ENCODE results near the gene RNF183. TPM values are rescaled to one million over a fixed set of nuclear protein-coding genes. Genes with fewer than 3 reads are reported as not detected.

RNF183 gene
- total RNA-seq, 1 donor, result not detected

DNA sequence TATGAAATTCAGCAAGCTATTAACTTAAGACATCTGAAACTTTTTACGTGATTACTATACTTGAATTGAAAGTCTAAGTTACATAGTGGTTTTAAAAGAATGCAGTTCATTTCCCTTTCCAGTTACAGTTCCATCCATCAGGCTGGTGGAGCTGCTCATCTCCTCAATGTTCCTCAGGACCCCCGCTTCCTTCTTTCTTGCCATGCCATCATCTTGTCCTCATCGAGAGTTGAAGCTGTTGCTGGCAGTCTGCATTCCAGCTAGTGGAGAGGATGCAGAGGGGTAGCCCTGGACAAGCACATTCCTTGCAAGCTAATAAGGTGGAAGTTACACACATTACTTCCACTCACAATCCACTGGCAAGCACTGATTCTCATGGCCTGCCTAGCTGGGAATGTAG is 8.8 kb upstream of the RNF183 start:
- TF ChIP-seq, protein P1, sequence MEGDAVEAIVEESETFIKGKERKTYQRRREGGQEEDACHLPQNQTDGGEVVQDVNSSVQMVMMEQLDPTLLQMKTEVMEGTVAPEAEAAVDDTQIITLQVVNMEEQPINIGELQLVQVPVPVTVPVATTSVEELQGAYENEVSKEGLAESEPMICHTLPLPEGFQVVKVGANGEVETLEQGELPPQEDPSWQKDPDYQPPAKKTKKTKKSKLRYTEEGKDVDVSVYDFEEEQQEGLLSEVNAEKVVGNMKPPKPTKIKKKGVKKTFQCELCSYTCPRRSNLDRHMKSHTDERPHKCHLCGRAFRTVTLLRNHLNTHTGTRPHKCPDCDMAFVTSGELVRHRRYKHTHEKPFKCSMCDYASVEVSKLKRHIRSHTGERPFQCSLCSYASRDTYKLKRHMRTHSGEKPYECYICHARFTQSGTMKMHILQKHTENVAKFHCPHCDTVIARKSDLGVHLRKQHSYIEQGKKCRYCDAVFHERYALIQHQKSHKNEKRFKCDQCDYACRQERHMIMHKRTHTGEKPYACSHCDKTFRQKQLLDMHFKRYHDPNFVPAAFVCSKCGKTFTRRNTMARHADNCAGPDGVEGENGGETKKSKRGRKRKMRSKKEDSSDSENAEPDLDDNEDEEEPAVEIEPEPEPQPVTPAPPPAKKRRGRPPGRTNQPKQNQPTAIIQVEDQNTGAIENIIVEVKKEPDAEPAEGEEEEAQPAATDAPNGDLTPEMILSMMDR (IDR thresholded peaks at IDR 0.05; ENCODE audit: extremely low read depth, low read depth, low read length), result no peak
- DNase-seq (ENCODE audit: insufficient read length, low spot score, missing footprints), result no peak
- H3K27ac ChIP-seq (ENCODE audit: low read depth, low read length), result no peak overlapping the region
- no peaks in the 10 kb centered on the region for H3K27me3 ChIP-seq (ENCODE audit: insufficient read depth, low read length)
- H2AFZ ChIP-seq (ENCODE audit: low read length), result no peak overlapping the region
- H3K36me3 ChIP-seq (ENCODE audit: insufficient read depth, low read length), result no peaks in the 10 kb centered on the region
- no peak overlapping the region for H3K4me3 ChIP-seq (ENCODE audit: insufficient read depth, low read length)
- no peaks in the 10 kb centered on the region for H3K9me3 ChIP-seq (ENCODE audit: low read depth, low read length)
- H3K4me1 ChIP-seq (ENCODE audit: insufficient read depth, low read length), result no peaks in the 10 kb centered on the region
- no peaks in the 10 kb centered on the region for H4K20me1 ChIP-seq (ENCODE audit: insufficient read depth, low read length)
- H3K79me2 ChIP-seq (ENCODE audit: insufficient read depth, low read length), result no peaks in the 10 kb centered on the region
- no peak overlapping the region for H3K4me2 ChIP-seq (ENCODE audit: insufficient read depth, low read length)

DNA sequence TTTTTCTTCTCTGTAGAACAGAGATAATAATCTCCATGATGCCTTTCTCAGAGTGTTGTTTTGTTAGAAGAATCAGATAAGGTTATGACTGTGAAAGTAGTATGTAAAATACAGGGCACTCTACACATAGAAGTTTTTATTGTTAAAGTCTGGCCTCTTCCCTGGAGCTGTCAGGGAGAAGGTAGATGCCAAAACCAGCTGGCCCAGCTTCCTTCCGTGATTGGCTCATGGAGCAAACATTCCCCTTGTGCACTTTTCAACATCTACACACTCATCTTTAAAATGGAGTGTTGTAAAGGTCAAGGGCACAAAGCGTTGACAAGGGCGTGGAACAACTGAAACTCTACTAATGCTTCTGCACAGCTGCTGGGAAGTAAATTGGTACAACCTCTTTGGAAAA is 7.4 kb upstream of the RNF183 start:
- no peaks in the 10 kb centered on the region for H3K36me3 ChIP-seq (ENCODE audit: insufficient read depth, low read length)
- no peaks in the 10 kb centered on the region for H3K27me3 ChIP-seq (ENCODE audit: insufficient read depth, low read length)
- no peaks in the 10 kb centered on the region for H4K20me1 ChIP-seq (ENCODE audit: insufficient read depth, low read length)
- no peaks in the 10 kb centered on the region for H3K79me2 ChIP-seq (ENCODE audit: insufficient read depth, low read length)
- no peak overlapping the region for H3K4me3 ChIP-seq (ENCODE audit: insufficient read depth, low read length)
- TF ChIP-seq, protein P1 (IDR thresholded peaks at IDR 0.05; ENCODE audit: extremely low read depth, low read depth, low read length), result no peak
- H3K27ac ChIP-seq (ENCODE audit: low read depth, low read length), result no peak overlapping the region
- no peak for DNase-seq (ENCODE audit: insufficient read length, low spot score, missing footprints)
- no peaks in the 10 kb centered on the region for H3K9me3 ChIP-seq (ENCODE audit: low read depth, low read length)
- H3K4me2 ChIP-seq (ENCODE audit: insufficient read depth, low read length), result no peak overlapping the region
- no peaks in the 10 kb centered on the region for H3K4me1 ChIP-seq (ENCODE audit: insufficient read depth, low read length)
- no peak overlapping the region for H2AFZ ChIP-seq (ENCODE audit: low read length)

DNA sequence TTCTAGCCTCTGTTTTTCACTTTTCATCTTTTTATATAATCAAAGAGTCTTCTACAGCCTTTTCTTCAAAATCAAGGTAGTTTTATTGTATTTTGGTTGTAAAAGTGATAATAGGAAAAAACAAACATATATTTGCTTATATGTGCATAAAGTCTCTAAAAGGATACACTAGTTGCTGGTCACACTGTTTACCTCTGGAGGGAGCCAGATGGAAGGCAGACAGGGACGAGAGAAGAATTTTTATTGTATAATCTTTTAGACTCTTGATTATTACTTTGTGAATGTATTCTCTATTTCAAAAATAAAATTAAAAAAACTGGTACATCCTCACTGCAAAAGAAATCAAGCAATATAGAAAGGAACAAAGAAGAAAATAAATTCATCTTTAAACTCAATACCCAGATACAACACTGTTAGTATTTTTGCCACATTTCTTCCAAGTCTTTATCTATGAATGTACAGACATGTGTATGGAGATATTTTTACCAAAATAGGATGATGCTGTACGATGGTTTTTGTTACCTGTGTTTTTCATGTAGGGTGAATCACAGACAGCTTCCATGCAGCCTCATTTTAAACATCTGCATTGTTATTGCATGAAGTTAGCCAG is 6.1 kb upstream of the RNF183 start:
- Histone ChIP-seq H3K27ac (ENCODE audit: low read depth, low read length) (no peak overlapping the region), H2AFZ (ENCODE audit: low read length) (no peak overlapping the region), H3K4me2 (ENCODE audit: insufficient read depth, low read length) (no peak overlapping the region), H3K79me2 (ENCODE audit: insufficient read depth, low read length) (no peaks in the 10 kb centered on the region), H3K4me3 (ENCODE audit: insufficient read depth, low read length) (no peak overlapping the region), H3K27me3 (ENCODE audit: insufficient read depth, low read length) (no peaks in the 10 kb centered on the region), H3K4me1 (ENCODE audit: insufficient read depth, low read length) (no peaks in the 10 kb centered on the region), H3K36me3 (ENCODE audit: insufficient read depth, low read length) (no peaks in the 10 kb centered on the region), H3K9me3 (ENCODE audit: low read depth, low read length) (no peaks in the 10 kb centered on the region), H4K20me1 (ENCODE audit: insufficient read depth, low read length) (no peaks in the 10 kb centered on the region)
- TF ChIP-seq, protein P1 (IDR thresholded peaks at IDR 0.05; ENCODE audit: extremely low read depth, low read depth, low read length), result peak; percentile 74
- no peak for DNase-seq (ENCODE audit: insufficient read length, low spot score, missing footprints)

DNA sequence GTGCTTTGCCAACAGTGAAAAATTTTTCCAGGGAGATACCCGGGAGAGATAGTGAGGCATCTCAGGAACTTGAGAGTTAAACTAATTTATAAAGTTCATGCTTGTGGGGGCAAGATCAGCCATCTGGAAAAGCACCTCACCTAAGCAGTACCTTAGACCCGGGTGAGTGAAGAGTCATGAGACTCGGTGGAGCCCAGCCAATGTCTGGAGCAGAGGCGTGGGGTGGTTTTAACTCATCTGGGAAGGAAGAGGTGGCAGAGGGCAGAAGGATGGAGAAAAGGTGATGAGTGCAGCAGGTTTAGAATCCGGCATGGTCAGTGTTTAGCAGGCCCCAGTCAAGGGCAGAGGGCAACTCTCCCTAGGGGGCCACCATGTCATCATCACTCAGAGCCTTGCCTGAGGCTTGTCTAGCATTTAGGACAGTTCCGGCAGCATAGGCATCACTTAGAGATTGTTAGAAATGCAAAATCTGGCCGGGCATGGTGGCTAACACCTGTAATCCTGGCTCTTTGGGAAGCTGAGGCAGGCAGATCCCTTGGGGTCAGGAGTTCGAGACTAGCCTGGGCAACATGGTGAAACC is 4.3 kb upstream of the RNF183 start:
- Histone ChIP-seq H4K20me1 (ENCODE audit: insufficient read depth, low read length) (no peaks in the 10 kb centered on the region), H3K27me3 (ENCODE audit: insufficient read depth, low read length) (no peaks in the 10 kb centered on the region), H3K9me3 (ENCODE audit: low read depth, low read length) (no peaks in the 10 kb centered on the region), H3K4me1 (ENCODE audit: insufficient read depth, low read length) (no peaks in the 10 kb centered on the region), H3K27ac (ENCODE audit: low read depth, low read length) (no peak overlapping the region), H3K4me2 (ENCODE audit: insufficient read depth, low read length) (no peak overlapping the region), H3K79me2 (ENCODE audit: insufficient read depth, low read length) (no peaks in the 10 kb centered on the region), H2AFZ (ENCODE audit: low read length) (no peak overlapping the region), H3K36me3 (ENCODE audit: insufficient read depth, low read length) (no peaks in the 10 kb centered on the region), H3K4me3 (ENCODE audit: insufficient read depth, low read length) (no peak overlapping the region)
- TF ChIP-seq, protein P1 (IDR thresholded peaks at IDR 0.05; ENCODE audit: extremely low read depth, low read depth, low read length), result no peak
- no peak for DNase-seq (ENCODE audit: insufficient read length, low spot score, missing footprints)

Measured in osteoblast (primary cell).